ENCODE data around the gene ZFP69B.
A peak's percentile ranks its signal among the peaks of the same experiment; 100 is the strongest.

Gene ZFP69B

GRCh38 chr1:40449684-40450494 is at the start of gene ZFP69B:
TSS of gene ZFP69B (plus strand) at chr1:40450476. CDS start at chr1:40450962, 486 bp downstream.
- no peaks in the 10 kb centered on the region for H3K79me2 ChIP-seq
- H3K36me3 ChIP-seq (ENCODE audit: control insufficient read depth, insufficient read depth, low read length) = no peaks in the 10 kb centered on the region
- peak within 1 kb of the TSS; percentile 100 for H3K4me2 ChIP-seq (ENCODE audit: low read length)
- H3K4me3 ChIP-seq (ENCODE audit: low read depth, low read length) = peak within 1 kb of the TSS; percentile 80
- H2AFZ ChIP-seq = peak within 1 kb of the TSS; percentile 76
- no peaks in the 10 kb centered on the region for H3K4me1 ChIP-seq
- peak within 1 kb of the TSS; percentile 62 for H3K27ac ChIP-seq
- no peak within 1 kb of the TSS for H3K9ac ChIP-seq
- no peaks in the 10 kb centered on the region for H3K27me3 ChIP-seq (ENCODE audit: control insufficient read depth, insufficient read depth, low read length)
- TF ChIP-seq, protein P1, sequence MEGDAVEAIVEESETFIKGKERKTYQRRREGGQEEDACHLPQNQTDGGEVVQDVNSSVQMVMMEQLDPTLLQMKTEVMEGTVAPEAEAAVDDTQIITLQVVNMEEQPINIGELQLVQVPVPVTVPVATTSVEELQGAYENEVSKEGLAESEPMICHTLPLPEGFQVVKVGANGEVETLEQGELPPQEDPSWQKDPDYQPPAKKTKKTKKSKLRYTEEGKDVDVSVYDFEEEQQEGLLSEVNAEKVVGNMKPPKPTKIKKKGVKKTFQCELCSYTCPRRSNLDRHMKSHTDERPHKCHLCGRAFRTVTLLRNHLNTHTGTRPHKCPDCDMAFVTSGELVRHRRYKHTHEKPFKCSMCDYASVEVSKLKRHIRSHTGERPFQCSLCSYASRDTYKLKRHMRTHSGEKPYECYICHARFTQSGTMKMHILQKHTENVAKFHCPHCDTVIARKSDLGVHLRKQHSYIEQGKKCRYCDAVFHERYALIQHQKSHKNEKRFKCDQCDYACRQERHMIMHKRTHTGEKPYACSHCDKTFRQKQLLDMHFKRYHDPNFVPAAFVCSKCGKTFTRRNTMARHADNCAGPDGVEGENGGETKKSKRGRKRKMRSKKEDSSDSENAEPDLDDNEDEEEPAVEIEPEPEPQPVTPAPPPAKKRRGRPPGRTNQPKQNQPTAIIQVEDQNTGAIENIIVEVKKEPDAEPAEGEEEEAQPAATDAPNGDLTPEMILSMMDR (IDR thresholded peaks at IDR 0.05) = no peak
- no peaks in the 10 kb centered on the region for H3K9me3 ChIP-seq (ENCODE audit: control insufficient read depth, low read length)

- TF ChIP-seq, protein P1 (IDR thresholded peaks at IDR 0.05) = no peak
- H3K9me3 ChIP-seq (ENCODE audit: control insufficient read depth, low read length) = no peaks in the 10 kb centered on the region
These were observed 48.6 kb upstream of the ZFP69B start for GRCh38 chr1:40401473-40402201.

DNA sequence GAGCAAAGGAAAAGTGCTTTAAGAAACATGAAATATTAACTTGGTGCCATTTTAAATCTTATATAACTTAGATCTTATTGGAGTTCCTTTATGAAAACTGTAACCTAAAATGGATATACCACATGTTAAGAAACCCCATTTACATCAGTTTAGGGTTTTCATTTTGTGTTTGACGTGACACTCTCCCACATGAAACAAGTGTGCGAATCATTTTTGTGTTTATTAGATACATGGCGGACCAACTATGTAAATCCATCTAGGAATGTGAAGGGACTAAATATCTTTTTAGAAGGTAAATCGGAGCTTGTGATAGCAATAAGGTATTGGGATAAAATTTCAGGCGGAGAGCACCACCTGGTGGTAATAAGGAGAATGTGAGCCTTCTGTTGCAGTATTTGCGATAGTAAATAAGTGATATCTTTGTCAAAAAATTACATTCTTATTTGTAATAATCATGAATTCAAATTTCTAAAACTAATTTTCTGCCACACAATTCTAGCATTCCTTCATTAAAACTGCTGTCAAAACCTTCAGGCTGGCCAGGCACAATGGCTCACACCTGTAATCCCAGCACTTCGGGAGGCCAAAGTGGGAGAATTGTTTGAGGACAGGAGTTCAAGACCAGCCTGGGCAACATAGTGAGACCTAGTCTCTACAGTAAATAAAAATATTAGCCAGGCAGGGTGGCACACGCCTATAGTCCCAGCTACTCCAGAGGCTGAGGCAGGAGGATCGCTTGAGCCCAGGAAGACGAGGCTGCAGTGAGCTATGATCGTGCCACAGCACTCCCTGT is 45.4 kb upstream of the ZFP69B start:
- no peaks in the 10 kb centered on the region for H3K4me1 ChIP-seq
- H3K9ac ChIP-seq = no peak overlapping the region
- peaks cover 2% of the 10 kb centered on the region for H3K79me2 ChIP-seq
- no peak overlapping the region for H3K4me2 ChIP-seq (ENCODE audit: low read length)
- no peak overlapping the region for H2AFZ ChIP-seq
- H3K27ac ChIP-seq = no peak overlapping the region
- TF ChIP-seq, protein P1 (IDR thresholded peaks at IDR 0.05) = peak; percentile 65
- H3K36me3 ChIP-seq (ENCODE audit: control insufficient read depth, insufficient read depth, low read length) = no peaks in the 10 kb centered on the region
- no peak overlapping the region for H3K4me3 ChIP-seq (ENCODE audit: low read depth, low read length)
- H3K9me3 ChIP-seq (ENCODE audit: control insufficient read depth, low read length) = no peaks in the 10 kb centered on the region
- H3K27me3 ChIP-seq (ENCODE audit: control insufficient read depth, insufficient read depth, low read length) = no peaks in the 10 kb centered on the region

More at GRCh38 chr1:40401473-40402201, 48.6 kb upstream of the ZFP69B start:
- Histone ChIP-seq H3K36me3 (ENCODE audit: control insufficient read depth, insufficient read depth, low read length) (no peaks in the 10 kb centered on the region), H2AFZ (no peak overlapping the region), H3K27ac (no peak overlapping the region), H3K4me3 (ENCODE audit: low read depth, low read length) (no peak overlapping the region), H3K9ac (no peak overlapping the region), H3K4me1 (no peaks in the 10 kb centered on the region), H3K79me2 (peaks cover 2% of the 10 kb centered on the region), H3K27me3 (ENCODE audit: control insufficient read depth, insufficient read depth, low read length) (no peaks in the 10 kb centered on the region), H3K4me2 (ENCODE audit: low read length) (no peak overlapping the region)

- no peaks in the 10 kb centered on the region for H3K36me3 ChIP-seq (ENCODE audit: control insufficient read depth, insufficient read depth, low read length)
- no peaks in the 10 kb centered on the region for H3K27me3 ChIP-seq (ENCODE audit: control insufficient read depth, insufficient read depth, low read length)
- TF ChIP-seq, protein P1 (IDR thresholded peaks at IDR 0.05) = no peak
- no peak overlapping the region for H3K27ac ChIP-seq
- no peaks in the 10 kb centered on the region for H3K9me3 ChIP-seq (ENCODE audit: control insufficient read depth, low read length)
- H3K4me2 ChIP-seq (ENCODE audit: low read length) = no peak overlapping the region
- no peak overlapping the region for H2AFZ ChIP-seq
- H3K4me3 ChIP-seq (ENCODE audit: low read depth, low read length) = no peak overlapping the region
- peaks cover 2% of the 10 kb centered on the region for H3K79me2 ChIP-seq
- no peak overlapping the region for H3K9ac ChIP-seq
- no peaks in the 10 kb centered on the region for H3K4me1 ChIP-seq
These were observed 44.5 kb upstream of the ZFP69B start for GRCh38 chr1:40405812-40406211.
